Left lobe of liver (tissue), 2 donors: ENCODE data around the gene GRM7. TPM values are rescaled to one million over a fixed set of nuclear protein-coding genes. Genes with fewer than 3 reads are reported as not detected.

Source experiments
- ATAC-seq: fragments of 200-7000 bp; cut with Tn5 transposase; one replicate; pipeline ENCODE4 v1.9.1; 2020; ENCODE audit warnings: mild to moderate bottlenecking, moderate library complexity
- DNase-seq: peaks from one replicate; pipeline ENCODE4 v3.0.0-alpha.2; 2020; ENCODE audit warnings: low spot score
- total RNA-seq: library from RNA; stranded (reverse); gene quantifications from one replicate; pipeline ENCODE4 v1.2.1, GENCODE V29; 2021
- donor health status: DM: no; HTN: no; CAD: no; lungs with moderate emphysema.
- donor health status: DM: no; HTN: yes; CAD: no.

GRM7 gene
- total RNA-seq, 1 donor from 2014 or later = 0.08 TPM

GRCh38 chr3:7290077-7290825 lies 429.3 kb downstream of the GRM7 start:
- ATAC-seq (no peak), DNase-seq (no peak)

- no peak for DNase-seq
- no peak for ATAC-seq
Observed at GRCh38 chr3:7292362-7292761, 431.4 kb downstream of the GRM7 start.

GRCh38 chr3:7293286-7293685 lies 432.4 kb downstream of the GRM7 start:
- ATAC-seq = no peak
- DNase-seq = no peak

DNA sequence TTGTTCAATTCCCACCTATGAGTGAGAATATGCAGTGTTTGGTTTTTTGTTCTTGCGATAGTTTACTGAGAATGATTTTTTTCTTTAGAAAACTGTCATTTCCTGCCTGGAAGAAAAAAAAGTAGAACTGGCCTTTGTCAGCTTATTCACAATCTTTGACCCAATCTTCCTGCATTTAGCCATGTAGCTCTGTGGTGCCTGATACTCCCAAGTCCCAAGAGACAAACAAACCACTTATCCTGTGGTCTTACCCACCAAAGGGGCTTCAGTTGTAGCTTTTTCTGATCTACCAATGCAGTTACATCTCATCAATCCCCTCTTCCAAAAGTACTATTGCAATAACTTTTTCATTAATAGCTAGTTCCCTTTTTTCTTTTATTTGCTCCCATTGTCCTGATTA lies 444.6 kb downstream of the GRM7 start:
- DNase-seq (no peak), ATAC-seq (no peak)

DNA sequence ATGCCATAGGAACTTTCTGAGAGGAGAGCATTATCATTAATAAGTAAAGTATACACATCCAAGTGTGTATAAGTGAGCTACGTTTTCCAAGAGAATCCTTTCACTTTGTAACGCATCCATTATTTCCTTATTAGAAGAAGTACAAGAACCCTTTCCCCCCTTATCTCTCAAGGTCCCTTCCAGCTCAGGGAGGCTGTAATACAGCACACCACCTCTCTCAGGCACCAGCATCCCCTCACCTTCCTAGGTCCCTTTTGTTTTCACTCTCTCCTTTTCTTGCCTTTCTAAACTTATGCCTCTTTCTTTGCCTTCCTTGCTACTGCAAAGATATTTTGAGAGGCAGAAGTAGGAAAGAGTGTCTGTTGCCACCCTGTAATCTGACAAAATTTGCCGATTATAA lies 446.0 kb downstream of the GRM7 start:
- DNase-seq (no peak), ATAC-seq (no peak)

DNA sequence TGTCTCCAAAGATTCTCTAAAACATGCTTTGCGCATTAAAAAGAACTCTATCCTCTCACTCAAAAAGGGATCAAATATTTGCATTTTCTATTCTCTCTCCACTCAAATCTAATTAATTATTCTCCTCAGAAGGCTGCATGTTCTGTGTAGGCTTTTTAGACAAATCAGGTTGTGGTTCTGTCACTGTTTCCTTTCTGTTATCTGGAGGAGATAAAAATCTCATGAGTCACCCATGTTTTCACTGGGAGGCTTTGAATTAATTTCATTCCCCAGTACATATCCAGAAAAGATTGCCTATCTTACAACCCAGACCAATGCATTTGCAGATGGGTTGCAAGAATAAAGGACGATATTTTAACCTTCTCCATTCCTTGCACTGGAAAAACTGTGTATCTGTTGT lies 446.5 kb downstream of the GRM7 start:
- ATAC-seq (no peak), DNase-seq (no peak)

- DNase-seq (no peak), ATAC-seq (peak; percentile 44)
Observed at GRCh38 chr3:7309641-7310102, 448.8 kb downstream of the GRM7 start.

DNA sequence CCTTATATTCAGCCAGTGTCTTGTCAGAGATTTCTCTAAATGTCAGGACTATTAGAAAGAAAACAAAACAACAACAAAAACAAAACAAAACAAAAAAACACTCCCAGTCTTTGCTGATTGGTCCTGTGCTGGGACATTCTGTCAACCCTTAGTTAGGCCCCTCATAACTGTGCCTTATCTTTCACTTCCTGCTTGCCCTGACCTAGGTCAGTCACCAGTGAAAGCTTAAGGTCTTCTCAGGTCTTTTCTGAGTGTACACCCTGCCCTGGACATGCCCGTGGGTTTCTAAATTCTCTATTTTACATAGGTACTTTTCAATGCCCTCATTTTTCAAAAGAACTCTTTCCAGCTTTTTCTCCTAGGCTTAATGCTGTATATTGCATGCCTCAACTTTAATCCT lies 454.1 kb downstream of the GRM7 start:
- ATAC-seq = no peak
- no peak for DNase-seq

DNA sequence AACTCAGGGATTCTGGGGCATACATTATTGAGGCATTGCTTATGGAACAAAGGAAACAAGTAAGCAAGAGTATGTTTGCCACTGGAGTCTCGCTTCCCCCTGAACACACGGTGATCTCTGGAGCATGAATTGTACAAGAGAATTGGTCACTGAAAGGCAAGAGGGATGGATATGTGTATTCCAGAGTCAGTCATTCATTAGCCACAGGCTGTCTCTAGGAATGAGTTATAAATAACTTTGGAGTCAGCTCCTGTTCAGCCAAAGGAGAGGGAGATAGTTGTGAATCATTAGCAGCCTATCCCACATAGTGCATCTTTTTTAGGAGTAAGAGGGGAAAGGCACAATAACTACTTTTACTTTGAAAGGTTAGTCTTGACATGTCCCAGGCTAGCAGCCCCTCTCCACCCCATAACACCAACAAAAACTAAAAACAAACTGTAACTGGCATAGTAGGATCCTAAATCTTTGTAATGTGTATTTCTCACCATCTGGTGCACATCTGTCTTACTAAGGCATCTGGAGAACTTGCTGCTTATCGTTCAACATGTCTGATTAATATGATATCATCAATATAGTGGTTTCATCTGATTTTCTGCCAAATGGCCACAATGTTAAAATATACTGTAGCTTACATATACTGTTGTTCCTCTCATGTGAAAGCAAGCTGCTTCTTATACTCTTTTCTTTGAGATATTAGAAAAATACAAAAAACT lies 462.2 kb downstream of the GRM7 start:
- ATAC-seq = no peak
- no peak for DNase-seq

DNA sequence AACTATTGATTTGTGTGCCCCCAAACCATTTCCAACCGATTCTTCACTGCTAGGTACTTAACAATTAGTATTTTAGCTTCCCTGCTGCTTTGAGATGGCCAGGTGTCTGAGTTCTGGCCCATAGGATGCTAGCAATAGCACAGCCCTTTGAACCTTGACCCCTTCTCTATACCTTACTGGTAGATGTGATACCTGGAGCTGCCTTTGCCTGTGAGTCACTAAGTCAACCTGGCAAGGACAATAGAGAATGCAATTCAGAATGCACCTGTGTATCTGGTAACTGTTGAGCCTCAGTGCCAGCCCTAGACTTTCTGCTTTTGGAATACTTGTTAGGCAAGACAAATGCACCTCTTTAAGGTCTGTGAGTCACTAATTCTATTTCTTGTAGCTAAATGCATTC lies 467.4 kb downstream of the GRM7 start:
- no peak for ATAC-seq
- no peak for DNase-seq

DNA sequence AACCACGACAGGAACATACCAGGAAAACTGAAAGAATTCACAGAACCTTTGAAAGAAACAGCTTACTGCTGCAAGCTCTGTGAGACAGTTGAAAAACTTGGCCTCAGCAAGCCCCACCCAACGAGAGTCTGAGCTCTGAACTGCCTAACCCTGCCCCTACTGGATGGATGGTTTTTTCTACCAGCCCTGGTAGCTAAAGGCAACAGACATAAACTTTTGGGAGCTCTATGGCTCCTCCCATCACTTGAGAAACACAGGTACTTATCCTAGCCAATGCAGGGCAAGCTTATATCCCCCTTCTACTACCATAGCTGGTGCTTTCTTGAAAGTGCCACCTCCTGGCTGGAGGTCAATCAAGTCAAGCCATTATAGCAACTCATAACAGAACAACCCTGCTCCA lies 471.8 kb downstream of the GRM7 start:
- DNase-seq (no peak), ATAC-seq (no peak)

- DNase-seq (no peak), ATAC-seq (no peak)
Observed at GRCh38 chr3:7333125-7333524, 472.2 kb downstream of the GRM7 start.

DNA sequence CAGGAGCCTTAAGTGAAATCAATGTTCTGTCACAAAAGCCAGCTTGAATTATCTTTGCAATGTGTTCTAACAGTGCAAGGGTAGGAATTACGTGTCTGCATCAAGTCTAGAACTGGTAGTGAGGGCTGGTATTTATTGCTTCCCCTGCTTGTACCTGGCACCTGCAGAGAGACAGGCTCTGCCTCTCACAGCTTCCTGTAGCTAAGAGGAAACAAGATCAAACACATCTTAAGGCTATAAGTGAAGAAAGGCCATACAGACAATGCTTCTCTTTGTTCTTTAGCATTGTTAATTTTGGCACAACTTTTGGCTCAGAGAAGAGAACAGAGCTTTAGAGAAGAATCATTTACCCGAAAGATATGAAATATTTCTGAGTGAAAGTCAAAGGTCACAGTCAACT lies 479.9 kb downstream of the GRM7 start:
- ATAC-seq (no peak), DNase-seq (no peak)

DNA sequence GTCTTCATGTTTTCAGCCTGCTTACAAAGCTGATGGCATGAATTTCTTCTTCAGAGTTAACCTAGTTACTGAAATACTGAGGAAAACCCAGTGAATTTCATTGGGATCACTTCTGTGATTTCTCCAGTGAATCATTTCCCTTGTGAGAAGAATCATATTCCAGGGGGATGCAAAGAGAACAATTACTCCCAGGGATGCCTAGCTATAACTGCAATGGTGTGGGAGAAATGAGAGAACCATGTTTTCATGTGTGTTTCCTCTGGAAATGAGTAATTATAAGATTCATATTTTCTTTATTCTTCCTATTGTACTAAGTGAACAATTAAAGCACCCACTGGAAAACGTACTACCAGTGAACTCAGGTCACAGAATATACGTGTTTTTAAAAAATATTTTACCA lies 485.4 kb downstream of the GRM7 start:
- no peak for DNase-seq
- no peak for ATAC-seq

GRCh38 chr3:7357101-7357500 lies 496.2 kb downstream of the GRM7 start:
- ATAC-seq = no peak
- DNase-seq = no peak

GRCh38 chr3:7367968-7368367 lies 507.1 kb downstream of the GRM7 start:
- no peak for ATAC-seq
- no peak for DNase-seq

- no peak for ATAC-seq
- DNase-seq = no peak
Observed at GRCh38 chr3:7368597-7368996, 507.7 kb downstream of the GRM7 start.

GRCh38 chr3:7371693-7372572 lies 511.0 kb downstream of the GRM7 start:
- no peak for DNase-seq
- no peak for ATAC-seq

DNA sequence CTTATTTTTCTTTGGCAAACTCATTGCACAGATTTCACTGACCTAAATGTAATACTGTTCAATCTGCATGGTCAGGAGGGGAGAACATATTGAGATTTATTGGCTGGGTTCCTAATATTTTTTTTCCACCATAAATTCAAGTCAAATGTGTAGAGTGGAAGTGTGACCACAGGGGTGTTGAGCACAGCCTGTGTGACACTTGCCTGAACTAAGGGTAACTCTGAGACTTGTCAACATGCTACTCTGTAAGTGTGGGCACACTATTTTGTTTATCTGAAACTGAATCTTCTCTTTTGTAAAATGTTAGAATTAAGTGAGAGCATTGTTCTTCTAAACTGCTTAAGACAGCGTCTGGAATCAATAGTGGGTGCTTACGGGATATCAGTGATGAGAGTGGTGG lies 516.2 kb downstream of the GRM7 start:
- DNase-seq (no peak), ATAC-seq (no peak)

- DNase-seq (no peak), ATAC-seq (no peak)
Observed at GRCh38 chr3:7381741-7382140, 520.8 kb downstream of the GRM7 start.

DNA sequence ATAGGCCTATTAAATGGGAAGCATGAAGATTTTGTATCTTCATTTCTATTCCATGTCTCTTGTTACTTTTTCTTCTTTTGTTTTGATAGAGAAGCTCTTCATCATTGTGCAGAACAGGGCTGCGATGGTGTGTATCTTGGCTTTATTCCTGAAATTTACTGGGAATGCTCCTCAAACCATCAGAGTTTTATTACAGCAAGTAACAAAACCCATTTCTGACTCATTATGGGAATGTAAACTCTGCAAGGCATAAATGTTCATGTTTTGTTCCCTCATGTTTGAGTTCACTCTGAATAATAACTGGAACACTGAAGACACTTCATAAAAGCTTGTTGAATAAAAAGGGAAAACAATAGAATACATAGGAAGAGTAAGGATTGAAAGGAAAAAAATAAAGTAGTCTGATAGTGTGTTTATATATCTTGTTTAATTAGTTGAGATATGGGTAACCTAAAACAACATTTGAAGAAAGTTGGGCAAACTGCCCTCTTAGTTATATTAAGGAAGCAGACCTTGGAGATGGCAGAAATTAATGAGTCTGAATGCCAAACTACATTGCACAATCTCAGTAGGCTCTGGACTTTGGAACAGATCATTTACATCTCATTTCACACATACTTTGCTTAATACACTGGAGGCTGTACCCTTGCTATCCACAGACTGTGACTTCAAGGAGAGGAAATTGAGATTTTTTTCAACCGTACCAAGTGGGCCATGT lies 521.5 kb downstream of the GRM7 start:
- DNase-seq = no peak
- ATAC-seq = peak; percentile 90
